HepG2 (cell line): ENCODE measurements around the gene ASCC3. TPM values are rescaled to one million over a fixed set of nuclear protein-coding genes. Genes with fewer than 3 reads are reported as not detected.

Experiments
- ATAC-seq: fragments of 200-7000 bp; cut with Tn5 transposase; 3 replicates; pipeline ENCODE4 v1.9.1; 2020; ENCODE audit warnings: mild to moderate bottlenecking, moderate library complexity
- BruUV-seq: library from RNA; stranded (reverse); fragments of 400-500 nt; replicated peaks from 2 replicates; lab custom pipeline; 2021; lab: Mats Ljungman, UMichigan
- CTCF ChIA-PET: fragments of 300-600 bp; formaldehyde crosslinking; extraction: SDS; loops from one replicate; lab custom pipeline; 2021; ENCODE audit warnings: low total read pairs, inconsistent platforms, low intra/inter-chr PET ratio; lab: Yijun Ruan, JAX
- POLR2A ChIA-PET: fragments of 350-600 bp; sonication (Branson Sonifier 250); formaldehyde crosslinking; loops from one replicate; lab custom pipeline; 2020; ENCODE audit warnings: antibody characterized with exemption, inconsistent platforms; lab: Yijun Ruan, JAX
- DNase-seq: peaks from one replicate; pipeline ENCODE4 v3.0.0-alpha.2; 2015; ENCODE audit warnings: low spot score
- FAIRE-seq: peaks from 3 replicates; lab custom pipeline; 2011; peaks lifted over from hg19 to GRCh38; lab: Jason Lieb, UNC
- H2AFZ ChIP-seq: one replicate; pipeline ENCODE4 v1.6.1; 2011; ENCODE audit warnings: low read length, inconsistent platforms
- H3K27ac ChIP-seq: fragments of 300-600 bp; 3 replicates; pipeline ENCODE4 v1.8.0; 2011; ENCODE audit warnings: mixed run types, mild to moderate bottlenecking, mixed read lengths, low read length, inconsistent platforms; ENCODE audit not compliant: insufficient read depth; ENCODE audit errors: extremely low read length
- H3K27me3 ChIP-seq, 2 experiments: fragments of 200-600 bp in 1 of 2; 2 replicates in 1 of 2; 3 replicates in 1 of 2; pipeline versions ENCODE4 v1.6.0 to v1.8.0; 2011; ENCODE audit warnings: low read length in 2 of 2, mild to moderate bottlenecking in 2 of 2, moderate library complexity in 2 of 2, inconsistent platforms in 1 of 2; ENCODE audit not compliant: insufficient read depth in 2 of 2, control insufficient read depth in 1 of 2
- H3K36me3 ChIP-seq, 2 experiments: fragments of 200-600 bp in 1 of 2; replicated peaks in 1 of 2; 2 replicates in 1 of 2; 3 replicates in 1 of 2; pipeline versions ENCODE4 v1.5.1 to v1.8.0; 2011; ENCODE audit warnings: low read length in 2 of 2, inconsistent platforms in 1 of 2; ENCODE audit not compliant: insufficient read depth in 2 of 2, control insufficient read depth in 1 of 2
- H3K4me1 ChIP-seq: 2 replicates; pipeline ENCODE4 v1.5.1; 2012; ENCODE audit warnings: low read length, inconsistent platforms; ENCODE audit not compliant: insufficient read depth
- H3K4me2 ChIP-seq: 2 replicates; pipeline ENCODE4 v1.6.0; 2011; ENCODE audit warnings: low read depth, low read length, inconsistent platforms
- H3K4me3 ChIP-seq, 3 experiments: fragments of 200-600 bp in 1 of 3; sonication (generic), shearing (Covaris generic) in 1 of 3; replicated peaks in 1 of 3; 2 replicates each; pipeline ENCODE4 v1.5.1; 2011 to 2016; ENCODE audit warnings: low read length in 3 of 3, inconsistent platforms in 2 of 3, low read depth in 2 of 3, mild to moderate bottlenecking in 2 of 3, control low read depth in 1 of 3, mixed read lengths in 1 of 3; ENCODE audit not compliant: insufficient read depth in 1 of 3
- H3K79me2 ChIP-seq: one replicate; pipeline ENCODE4 v1.6.1; 2011; ENCODE audit warnings: low read length, inconsistent platforms; ENCODE audit not compliant: insufficient read depth
- H3K9ac ChIP-seq: 2 replicates; pipeline ENCODE4 v1.6.0; 2011; ENCODE audit warnings: mild to moderate bottlenecking, low read depth, low read length, inconsistent platforms; ENCODE audit not compliant: insufficient read depth
- H3K9me3 ChIP-seq: 2 replicates; pipeline ENCODE4 v1.5.1; 2012; ENCODE audit warnings: mild to moderate bottlenecking, low read length
- H4K20me1 ChIP-seq: 2 replicates; pipeline ENCODE4 v1.6.0; 2011; ENCODE audit warnings: inconsistent platforms, mild to moderate bottlenecking, low read length, moderate library complexity; ENCODE audit not compliant: insufficient read depth
- AHR ChIP-seq: IDR thresholded peaks from 2 replicates; pipeline ENCODE4 v1.6.1; 2018; ENCODE audit warnings: missing genetic modification reagents, missing compliant biosample characterization
- EZH2 ChIP-seq: conservative IDR thresholded peaks from 2 replicates; pipeline ENCODE4 v1.6.1; 2012; ENCODE audit warnings: mild to moderate bottlenecking, low read depth, low read length, moderate library complexity
- RFX5 ChIP-seq: IDR thresholded peaks from 2 replicates; pipeline ENCODE4 v1.6.1; 2011; ENCODE audit warnings: low read depth, low read length, improper control_type of control experiment
- ZBTB43 ChIP-seq: sonication (generic); formaldehyde crosslinking; conservative IDR thresholded peaks from 2 replicates; pipeline ENCODE4 v1.4.0; 2020; ENCODE audit warnings: missing genetic modification reagents
- WGBS: methylation state at CpG from one replicate; pipeline ENCODE4 v1.1.6; 2017; ENCODE audit warnings: low lambda C conversion rate; 5-methylcytosine and 5-hydroxymethylcytosine counted together
- in situ Hi-C: cut with HindIII; loops from 2 replicates; pipeline ENCODE4 v1.10.0; 2017; ENCODE audit warnings: low pct_unique_long_range_greater_than_20kb; ENCODE audit not compliant: extremely low pct_ligation_motif_present
- intact Hi-C: fragments of 100-400 bp; cut with micrococcal nuclease; formaldehyde crosslinking; loops from one replicate; pipeline ENCODE4 v1.10.0; 2022; ENCODE audit not compliant: unreplicated experiment
- polyA plus RNA-seq, 8 experiments: library from polyadenylated mRNA; depleted of rRNA in 3 of 8; stranded (reverse) in 7 of 8; unstranded in 1 of 8; fragments of >200 nt; fragmentation: Illumina TruSeq in 4 of 8; extraction: Trizol in 4 of 8; gene quantifications; 2 replicates each; pipeline versions ENCODE4 v1.2.1 to v1.2.3, GENCODE V29; 2011 to 2016; ENCODE audit warnings: low read depth in 4 of 8, missing spikeins in 1 of 8, mixed read lengths in 1 of 8; ENCODE audit not compliant: insufficient read depth in 1 of 8
- total RNA-seq, 5 experiments: library from RNA; depleted of rRNA; stranded (reverse); fragments of >200 nt; fragmentation: Illumina TruSeq; extraction: Trizol; gene quantifications; 2 replicates each; pipeline ENCODE4 v1.2.3, GENCODE V29; 2016; ENCODE audit warnings: low read depth in 1 of 5
- TF ChIP-seq, protein P1 (sequence below): sonication (generic); formaldehyde crosslinking; IDR thresholded peaks from 2 replicates; pipeline ENCODE4 v1.4.0; 2020; ENCODE audit warnings: missing genetic modification reagents

ASCC3 gene
- total and polyA plus RNA-seq, 2 of the 13 experiments (the other 11 are each of a cell fraction or from before 2014, with no cell fraction given) = 23.1 to 55.7 TPM

GRCh38 chr6:100461278-100461916, 419.7 kb downstream of the ASCC3 start:
- ATAC-seq = no peak
- Histone ChIP-seq H3K4me2 (no peak overlapping the region), H3K4me1 (peaks cover 2% of the 10 kb centered on the region; the same call in 1 of the 2 replicates), H3K4me3 (no peak overlapping the region), H4K20me1 (peaks cover 2% of the 10 kb centered on the region; the same call in 1 of the 2 replicates), H3K27ac (no peak overlapping the region), H3K9me3 (no peaks in the 10 kb centered on the region), H3K9ac (no peak overlapping the region), H2AFZ (no peak overlapping the region), H3K79me2 (no peaks in the 10 kb centered on the region), H3K36me3 (no peaks in the 10 kb centered on the region), H3K27me3 (peaks cover 6 to 49% of the 10 kb centered on the region in 2 experiments)
- ChIA-PET CTCF (no interaction called here), POLR2A (no interaction called here)
- TF ChIP-seq EZH2 = 0 out of 2 replicates have a peak, but pooled peaks have one; percentile 25
- no peak for TF ChIP-seq ZBTB43 (CRISPR knock-in tag)
- in situ Hi-C loops (no loop called here), intact Hi-C loops (no loop called here)
- 33% methylated on average over 29 of the region's 29 CpGs for WGBS
- no TSS peak for BruUV-seq
- no peak for DNase-seq
- FAIRE-seq = no peak

- Histone ChIP-seq H3K27ac (no peak overlapping the region), H3K36me3 (no peaks in the 10 kb centered on the region), H3K4me1 (no peaks in the 10 kb centered on the region), H3K27me3 (peaks cover 6 to 49% of the 10 kb centered on the region in 2 experiments), H2AFZ (no peak overlapping the region), H4K20me1 (peaks cover 2% of the 10 kb centered on the region; the same call in 1 of the 2 replicates), H3K9me3 (no peaks in the 10 kb centered on the region), H3K79me2 (no peaks in the 10 kb centered on the region)
- no peak for ATAC-seq
- 20% methylated on average over 9 of the region's 9 CpGs for WGBS
- POLR2A ChIA-PET = no interaction called here
- no peak for DNase-seq
- intact Hi-C loops = no loop called here
- in situ Hi-C loops = no loop called here
- TF ChIP-seq AHR (CRISPR knock-in tag) (no peak), RFX5 (no peak)
- TF ChIP-seq, protein P1, sequence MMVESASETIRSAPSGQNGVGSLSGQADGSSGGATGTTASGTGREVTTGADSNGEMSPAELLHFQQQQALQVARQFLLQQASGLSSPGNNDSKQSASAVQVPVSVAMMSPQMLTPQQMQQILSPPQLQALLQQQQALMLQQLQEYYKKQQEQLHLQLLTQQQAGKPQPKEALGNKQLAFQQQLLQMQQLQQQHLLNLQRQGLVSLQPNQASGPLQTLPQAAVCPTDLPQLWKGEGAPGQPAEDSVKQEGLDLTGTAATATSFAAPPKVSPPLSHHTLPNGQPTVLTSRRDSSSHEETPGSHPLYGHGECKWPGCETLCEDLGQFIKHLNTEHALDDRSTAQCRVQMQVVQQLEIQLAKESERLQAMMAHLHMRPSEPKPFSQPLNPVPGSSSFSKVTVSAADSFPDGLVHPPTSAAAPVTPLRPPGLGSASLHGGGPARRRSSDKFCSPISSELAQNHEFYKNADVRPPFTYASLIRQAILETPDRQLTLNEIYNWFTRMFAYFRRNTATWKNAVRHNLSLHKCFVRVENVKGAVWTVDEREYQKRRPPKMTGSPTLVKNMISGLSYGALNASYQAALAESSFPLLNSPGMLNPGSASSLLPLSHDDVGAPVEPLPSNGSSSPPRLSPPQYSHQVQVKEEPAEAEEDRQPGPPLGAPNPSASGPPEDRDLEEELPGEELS = no peak
- TF ChIP-seq, all 625 proteins: peak for 0
- H3K4me3 ChIP-seq = no peak overlapping the region
- no TSS peak for BruUV-seq
- FAIRE-seq = no peak
- CTCF ChIA-PET = no interaction called here
- H3K9ac ChIP-seq = no peak overlapping the region
- H3K4me2 ChIP-seq = no peak overlapping the region
These were observed 420.4 kb downstream of the ASCC3 start for GRCh38 chr6:100460650-100461204.
